ENCODE results near the gene DACT1.
A peak's percentile ranks its signal among the peaks of the same experiment; 100 is the strongest.

DACT1 gene

DNA sequence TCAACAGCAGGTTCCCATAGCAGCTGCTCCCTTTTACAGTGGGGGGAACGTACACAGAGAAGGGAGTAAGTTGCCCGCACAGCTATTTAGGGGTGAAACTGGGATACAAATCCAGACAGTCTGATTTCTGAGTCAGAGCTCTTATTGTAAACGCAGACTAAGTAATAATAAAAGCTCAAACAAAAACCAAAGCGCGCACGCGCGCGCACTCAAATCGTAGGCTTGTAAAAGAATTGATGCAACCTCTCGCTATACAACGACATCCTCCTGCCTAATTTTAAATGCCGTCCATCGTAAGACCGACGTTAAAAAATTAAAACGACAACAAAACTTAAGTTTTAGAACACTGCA, 747 bp upstream of the DACT1 start:
- DNase-seq: no peak

- DNase-seq: no peak
Measured at GRCh38 chr14:58638231-58639197, 752 bp downstream of the DACT1 start.

DNA sequence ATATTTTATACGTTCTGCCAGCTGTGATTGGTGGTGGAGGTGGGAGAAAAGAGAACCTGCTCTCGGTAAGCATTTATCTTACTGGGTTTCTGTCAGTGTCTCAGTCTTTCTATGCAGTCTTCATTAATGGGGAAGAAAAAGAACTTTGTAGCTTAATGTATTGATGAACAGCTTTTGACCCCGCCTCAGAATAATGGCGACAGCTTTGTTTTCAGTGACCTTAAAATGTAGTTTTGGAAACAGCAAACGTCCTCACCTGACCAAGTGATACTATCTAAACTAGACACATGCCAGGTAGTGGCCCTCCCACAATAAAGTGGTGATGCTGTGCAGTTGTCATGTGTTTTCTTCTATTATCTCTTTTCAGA, 1.4 kb downstream of the DACT1 start:
- DNase-seq: no peak

DNA sequence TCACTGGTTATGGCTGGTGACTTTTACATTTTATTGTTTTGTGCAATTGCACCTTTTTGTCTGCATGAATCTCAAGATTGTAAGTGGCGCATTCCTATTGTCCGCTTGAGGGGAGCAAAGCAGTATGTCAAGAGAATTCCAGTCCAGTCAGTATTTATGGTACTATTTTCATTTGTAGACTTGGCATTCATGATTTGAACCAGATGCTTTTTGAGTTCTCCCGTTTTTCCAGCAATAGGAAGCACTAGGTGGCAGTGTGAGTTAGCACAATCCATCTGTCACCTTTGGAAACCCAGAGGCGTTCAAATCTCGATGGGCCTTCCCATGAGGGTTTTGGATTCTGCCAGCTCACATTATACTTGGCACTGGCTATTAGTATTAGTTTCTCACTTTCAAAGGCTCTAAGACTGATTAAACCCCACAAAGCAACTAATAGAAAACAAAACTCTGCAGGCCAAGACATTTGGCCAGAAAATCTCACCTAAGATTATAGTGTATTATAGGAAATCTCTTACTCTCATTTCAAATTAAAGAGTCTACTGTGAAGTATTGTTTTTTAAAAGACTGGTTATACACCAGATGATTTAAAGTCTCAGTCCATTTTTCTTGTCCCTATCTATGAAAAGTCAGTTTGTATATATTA, 2.2 kb downstream of the DACT1 start:
- peak; percentile 61 for DNase-seq

DNA sequence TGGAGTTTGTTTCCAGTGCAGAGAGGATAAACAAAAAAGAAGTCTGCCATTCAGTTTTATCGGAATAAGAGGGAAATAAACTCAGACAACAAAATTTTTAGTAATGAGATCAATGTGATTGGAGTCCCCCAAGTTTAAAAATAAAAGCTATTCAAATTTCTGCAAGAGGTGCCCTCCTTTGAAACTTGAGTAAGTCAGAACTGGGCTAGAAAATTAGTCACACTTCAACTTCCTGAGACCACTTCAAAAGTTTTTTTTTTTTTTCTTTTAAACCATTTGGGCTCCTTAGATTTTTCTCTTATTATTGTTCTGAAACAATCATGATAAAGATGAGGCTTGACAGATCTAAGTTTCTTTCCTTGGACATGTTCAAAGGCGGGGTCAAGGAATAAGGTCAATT, 3.2 kb downstream of the DACT1 start:
- no peak for DNase-seq

- DNase-seq: no peak
Measured at GRCh38 chr14:58641509-58641908, 3.7 kb downstream of the DACT1 start.

- DNase-seq: no peak
Measured at GRCh38 chr14:58643366-58643765, 5.6 kb downstream of the DACT1 start.

DNA sequence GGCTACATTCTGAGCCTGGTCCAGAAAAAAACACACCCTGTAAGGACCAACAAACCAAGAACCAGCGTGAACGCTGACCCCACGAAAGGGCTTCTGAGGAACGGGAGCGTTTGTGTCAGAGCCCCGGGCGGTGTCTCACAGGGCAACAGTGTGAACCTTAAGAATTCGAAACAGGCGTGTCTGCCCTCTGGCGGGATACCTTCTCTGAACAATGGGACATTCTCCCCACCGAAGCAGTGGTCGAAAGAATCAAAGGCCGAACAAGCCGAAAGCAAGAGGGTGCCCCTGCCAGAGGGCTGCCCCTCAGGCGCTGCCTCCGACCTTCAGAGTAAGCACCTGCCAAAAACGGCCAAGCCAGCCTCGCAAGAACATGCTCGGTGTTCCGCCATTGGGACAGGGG, 7.9 kb downstream of the DACT1 start:
- DNase-seq: no peak

GRCh38 chr14:58646479-58646878, 8.7 kb downstream of the DACT1 start:
- DNase-seq: no peak

GRCh38 chr14:58647777-58648176, 10.0 kb downstream of the DACT1 start:
- no peak for DNase-seq

GRCh38 chr14:58650857-58651256, 13.1 kb downstream of the DACT1 start:
- no peak for DNase-seq

DNA sequence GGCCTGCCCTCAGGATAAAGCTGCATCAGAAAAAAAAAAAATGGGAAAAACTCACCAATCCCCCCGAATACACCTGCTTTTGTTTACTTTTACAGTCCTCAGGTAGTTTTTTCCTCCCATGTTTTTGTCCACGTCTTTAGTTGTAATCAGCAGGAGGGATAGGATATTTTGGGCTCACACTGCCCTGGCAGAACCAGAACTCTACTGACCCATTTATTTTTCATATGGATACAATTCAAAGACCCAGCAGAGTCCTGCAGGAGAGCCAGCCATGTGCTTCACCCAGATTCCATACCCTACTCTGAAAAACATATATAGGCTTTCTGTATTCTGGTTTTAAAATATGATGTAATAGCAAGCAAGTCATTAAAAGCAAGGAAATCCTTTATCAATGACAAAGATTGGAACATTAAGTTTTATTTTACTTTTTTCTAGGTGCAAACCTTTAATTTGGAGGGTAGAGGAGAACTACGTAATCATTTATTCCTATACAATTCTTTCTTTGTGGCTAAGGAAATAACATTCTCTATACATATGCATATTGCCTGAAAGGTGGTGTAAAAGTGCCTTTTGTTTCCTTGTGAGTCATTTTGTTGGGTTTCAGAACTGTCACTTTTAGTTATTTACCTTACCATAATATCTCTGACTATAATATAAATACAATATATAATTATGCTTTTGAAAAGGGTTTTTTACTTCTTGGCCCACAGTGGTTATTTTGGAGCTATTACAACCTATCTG, 19.1 kb downstream of the DACT1 start:
- DNase-seq: no peak

DNA sequence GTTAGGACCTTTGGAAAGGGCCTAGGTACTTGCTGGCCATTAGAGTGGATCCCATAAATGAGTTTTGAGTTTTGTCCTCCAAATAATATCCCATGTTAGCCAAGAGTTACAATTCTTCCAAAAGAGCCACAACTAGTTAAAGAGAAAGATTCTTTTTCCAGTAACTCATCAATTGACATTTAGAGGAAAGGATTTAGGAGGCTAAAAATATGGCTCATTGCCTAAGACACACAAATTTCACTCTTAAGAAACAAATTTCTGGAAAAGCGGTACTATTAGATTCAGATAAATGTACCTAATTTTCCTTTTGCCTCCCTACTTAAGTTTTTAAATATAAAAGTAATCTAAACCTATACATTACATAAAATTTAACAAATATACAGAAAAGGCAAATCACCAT, 21.3 kb downstream of the DACT1 start:
- no peak for DNase-seq

GRCh38 chr14:58659846-58660245, 22.1 kb downstream of the DACT1 start:
- no peak for DNase-seq

- DNase-seq: no peak
Measured at GRCh38 chr14:58660407-58660806, 22.6 kb downstream of the DACT1 start.

GRCh38 chr14:58662018-58662417, 24.3 kb downstream of the DACT1 start:
- DNase-seq: no peak

- no peak for DNase-seq
Measured at GRCh38 chr14:58662759-58663158, 25.0 kb downstream of the DACT1 start.

DNA sequence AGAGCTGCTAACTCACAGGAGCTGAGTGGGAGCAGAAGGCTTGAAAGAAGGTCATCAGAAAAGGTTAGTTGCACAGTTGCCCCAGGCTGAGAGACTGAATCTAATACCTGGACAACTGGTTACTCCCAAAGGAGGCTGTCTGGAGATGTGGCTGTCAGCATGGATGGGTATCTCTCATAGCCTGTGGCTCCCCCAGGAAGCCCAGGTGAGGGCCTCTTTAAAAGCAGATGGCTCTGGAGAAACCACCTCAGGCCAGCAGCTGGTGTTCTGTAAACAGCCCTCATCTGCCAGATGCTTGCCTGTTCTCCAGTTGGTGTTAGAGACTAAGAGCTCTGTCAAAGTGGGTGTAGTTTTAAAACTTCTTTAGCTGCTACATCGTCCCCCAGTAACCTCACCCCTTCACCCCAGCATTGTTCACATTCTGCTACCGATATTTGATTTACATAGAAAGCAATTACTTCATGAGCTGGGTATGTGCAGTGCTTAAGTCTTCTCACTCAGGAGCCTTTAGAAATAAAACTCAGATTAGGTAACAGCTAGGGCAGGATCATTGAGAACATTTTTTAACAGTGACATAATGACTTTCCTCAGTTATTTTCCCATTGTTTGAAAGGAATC, 25.8 kb downstream of the DACT1 start:
- peak; percentile 48 for DNase-seq

GRCh38 chr14:58665773-58666500, 28.2 kb downstream of the DACT1 start:
- DNase-seq: no peak

GRCh38 chr14:58666737-58667136, 29.0 kb downstream of the DACT1 start:
- DNase-seq: no peak

DNA sequence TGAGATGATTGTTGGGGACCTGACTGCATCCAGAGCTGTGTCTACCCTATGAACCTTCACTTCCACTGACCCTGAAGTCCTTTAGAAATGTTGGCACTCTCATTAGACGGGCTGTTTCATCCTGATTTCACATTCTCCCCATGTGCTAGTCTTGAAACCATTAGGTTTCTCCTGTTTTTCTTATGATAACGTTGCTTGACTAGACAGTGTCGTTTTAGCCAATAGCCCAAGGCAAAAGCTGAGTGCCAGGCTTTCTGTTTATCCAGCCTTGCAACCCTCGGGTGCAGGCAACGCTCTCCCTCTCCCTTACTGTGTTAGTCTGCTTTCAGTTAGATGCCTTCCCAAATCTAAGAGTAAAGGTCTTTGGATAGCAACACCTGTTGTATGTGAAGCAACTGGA, 30.1 kb downstream of the DACT1 start:
- DNase-seq: no peak

DNA sequence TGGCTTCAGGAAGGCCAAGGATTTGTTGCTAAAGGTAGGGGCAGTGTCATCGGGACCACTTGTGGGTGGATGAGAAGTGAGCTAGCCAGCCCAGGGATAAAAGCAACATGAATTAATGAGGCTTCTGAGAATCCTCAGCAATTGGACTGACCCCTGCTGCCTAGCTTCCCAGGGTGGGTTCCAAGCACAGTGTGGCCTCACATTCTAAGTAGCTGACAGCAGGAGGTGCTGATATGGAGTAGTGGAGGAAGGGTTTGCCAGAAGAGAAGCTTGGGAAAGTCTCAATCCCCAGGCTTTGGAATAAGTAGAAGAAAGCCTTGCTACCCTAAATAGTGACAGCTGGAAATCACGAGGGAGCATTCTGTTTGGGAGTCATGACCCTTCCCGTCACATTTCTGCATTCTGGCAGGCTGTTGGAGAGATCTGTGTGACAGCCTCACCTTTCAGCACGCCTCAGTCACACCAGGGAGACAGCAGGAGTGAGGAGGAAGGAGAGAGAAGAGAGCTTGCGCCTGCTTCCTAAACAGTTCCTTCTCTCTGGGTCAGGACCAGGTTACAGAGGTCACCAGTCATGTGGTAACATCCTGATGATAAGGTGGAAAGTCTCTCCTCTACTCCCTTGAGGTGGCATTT, 31.2 kb downstream of the DACT1 start:
- no peak for DNase-seq
